Keratinocyte (primary cell): Measurements from ENCODE around the gene SLC34A3. TPM values are rescaled to one million over a fixed set of nuclear protein-coding genes. Genes with fewer than 3 reads are reported as not detected.

Experiments
- DNase-seq: peaks from one replicate; pipeline ENCODE4 v3.0.0-alpha.2; 2011; ENCODE audit warnings: low read depth, missing footprints, low spot score
- FAIRE-seq: peaks from 2 replicates; lab custom pipeline; 2011; peaks lifted over from hg19 to GRCh38; lab: Jason Lieb, UNC
- H2AFZ ChIP-seq: 2 replicates; pipeline ENCODE4 v1.6.0; 2012; ENCODE audit warnings: low read length, control low read depth, inconsistent platforms; ENCODE audit not compliant: control insufficient read depth
- H3K27ac ChIP-seq: 2 replicates; pipeline ENCODE4 v1.5.1; 2011; ENCODE audit warnings: low read length; ENCODE audit not compliant: control insufficient read depth, insufficient read depth
- H3K27me3 ChIP-seq: 3 replicates; pipeline ENCODE4 v1.6.0; 2011; ENCODE audit warnings: low read length; ENCODE audit not compliant: control insufficient read depth, insufficient read depth; ENCODE audit errors: extremely low read depth
- H3K36me3 ChIP-seq, 2 experiments: 2 replicates in 1 of 2; 3 replicates in 1 of 2; pipeline ENCODE4 v1.5.1; 2011; ENCODE audit warnings: low read length in 2 of 2, mild to moderate bottlenecking in 1 of 2; ENCODE audit not compliant: control insufficient read depth in 2 of 2, insufficient read depth in 2 of 2; ENCODE audit errors: extremely low read depth in 1 of 2
- H3K4me1 ChIP-seq: 3 replicates; pipeline ENCODE4 v1.5.1; 2011; ENCODE audit warnings: low read length; ENCODE audit not compliant: control insufficient read depth, insufficient read depth; ENCODE audit errors: extremely low read depth
- H3K4me2 ChIP-seq: 3 replicates; pipeline ENCODE4 v1.6.0; 2011; ENCODE audit warnings: low read depth, low read length; ENCODE audit not compliant: control insufficient read depth, insufficient read depth; ENCODE audit errors: extremely low read depth
- H3K4me3 ChIP-seq, 3 experiments: fragments of 200-600 bp in 1 of 3; sonication (generic) in 1 of 3; 2 replicates in 2 of 3; 3 replicates in 1 of 3; pipeline ENCODE4 v1.5.1; 2011 to 2016; ENCODE audit warnings: low read length in 3 of 3, mild to moderate bottlenecking in 3 of 3, control low read depth in 2 of 3, inconsistent platforms in 1 of 3, low read depth in 1 of 3, mixed read lengths in 1 of 3, mixed run types in 1 of 3, moderate library complexity in 1 of 3; ENCODE audit not compliant: control insufficient read depth in 2 of 3, insufficient read depth in 2 of 3; ENCODE audit errors: extremely low read depth in 1 of 3
- H3K79me2 ChIP-seq: 2 replicates; pipeline ENCODE4 v1.6.0; 2012; ENCODE audit warnings: low read length; ENCODE audit not compliant: control insufficient read depth, insufficient read depth
- H3K9ac ChIP-seq: 3 replicates; pipeline ENCODE4 v1.6.0; 2011; ENCODE audit warnings: low read length; ENCODE audit not compliant: control insufficient read depth, insufficient read depth; ENCODE audit errors: extremely low read depth
- H3K9me1 ChIP-seq: 3 replicates; pipeline ENCODE4 v1.6.0; 2011; ENCODE audit warnings: low read length; ENCODE audit not compliant: control insufficient read depth, insufficient read depth; ENCODE audit errors: extremely low read depth
- H3K9me3 ChIP-seq: 2 replicates; pipeline ENCODE4 v1.5.1; 2012; ENCODE audit warnings: low read depth, low read length; ENCODE audit not compliant: control insufficient read depth
- H4K20me1 ChIP-seq: 3 replicates; pipeline ENCODE4 v1.6.0; 2011; ENCODE audit warnings: low read length; ENCODE audit not compliant: control insufficient read depth, insufficient read depth; ENCODE audit errors: extremely low read depth
- EZH2 ChIP-seq: IDR thresholded peaks from one replicate; pipeline ENCODE4 v1.6.1; 2012; ENCODE audit warnings: inconsistent platforms, mild to moderate bottlenecking, low read length, moderate library complexity
- dilution Hi-C: fragments of 300-500 bp; cut with MboI; formaldehyde crosslinking; loops from one replicate; pipeline ENCODE4 v1.7.0; 2020; ENCODE audit warnings: low sequenced_read_pairs; ENCODE audit not compliant: extremely low pct_ligation_motif_present
- polyA plus RNA-seq, 5 experiments: library from polyadenylated mRNA; depleted of rRNA in 3 of 5; stranded (reverse) in 3 of 5; stranded (forward) in 1 of 5; unstranded in 1 of 5; fragments of >200 nt; gene quantifications; 1 replicate in 1 of 5; 2 replicates in 3 of 5; 3 replicates in 1 of 5; pipeline versions ENCODE4 v1.2.1 to v1.2.3, GENCODE V29; 2011 to 2012; ENCODE audit warnings: missing spikeins in 2 of 5, low read depth in 1 of 5, low replicate concordance in 1 of 5
- TF ChIP-seq, protein P1 (sequence below), 3 experiments: IDR thresholded peaks in 1 of 3; conservative IDR thresholded peaks in 1 of 3; optimal IDR thresholded peaks in 1 of 3; 2 replicates in 2 of 3; 3 replicates in 1 of 3; pipeline versions ENCODE3 to v1.5.1; 2011; ENCODE audit warnings: low read length in 3 of 3, mild to moderate bottlenecking in 3 of 3, moderate library complexity in 2 of 3, control low read depth in 1 of 3, inconsistent platforms in 1 of 3; ENCODE audit not compliant: insufficient read depth in 2 of 3; ENCODE audit errors: extremely low read depth in 1 of 3

The SLC34A3 gene
- polyA plus RNA-seq, 1 donor (not counting 4 experiments of a cell fraction or from before 2014, with no cell fraction given), result not detected

DNA sequence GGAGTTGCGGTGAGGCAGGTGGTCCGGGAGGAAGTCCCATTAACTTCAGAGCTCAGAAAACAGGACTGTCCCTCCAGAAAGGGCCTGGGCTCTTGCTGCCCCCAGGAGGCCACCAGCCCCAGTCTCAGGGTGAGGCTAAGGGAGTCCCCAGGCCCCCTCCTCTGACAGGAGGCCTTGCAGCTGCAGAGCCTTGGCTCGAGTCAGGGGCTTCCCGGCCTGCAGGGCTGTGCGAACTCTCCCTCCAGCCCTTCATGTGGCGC is 17.1 kb downstream of the SLC34A3 start:
- Histone ChIP-seq H3K4me1 (peaks cover 25% of the 10 kb centered on the region), H3K4me2 (no peak overlapping the region), H3K4me3 (no peak overlapping the region), H3K9ac (no peak overlapping the region), H2AFZ (no peak overlapping the region), H3K9me1 (peaks cover 3% of the 10 kb centered on the region), H3K27me3 (no peaks in the 10 kb centered on the region), H3K36me3 (peaks cover 3 to 12% of the 10 kb centered on the region in 2 experiments), H3K9me3 (no peaks in the 10 kb centered on the region), H3K27ac (no peak overlapping the region), H4K20me1 (peaks cover 15% of the 10 kb centered on the region), H3K79me2 (peaks cover 11% of the 10 kb centered on the region)
- TF ChIP-seq, protein P1, sequence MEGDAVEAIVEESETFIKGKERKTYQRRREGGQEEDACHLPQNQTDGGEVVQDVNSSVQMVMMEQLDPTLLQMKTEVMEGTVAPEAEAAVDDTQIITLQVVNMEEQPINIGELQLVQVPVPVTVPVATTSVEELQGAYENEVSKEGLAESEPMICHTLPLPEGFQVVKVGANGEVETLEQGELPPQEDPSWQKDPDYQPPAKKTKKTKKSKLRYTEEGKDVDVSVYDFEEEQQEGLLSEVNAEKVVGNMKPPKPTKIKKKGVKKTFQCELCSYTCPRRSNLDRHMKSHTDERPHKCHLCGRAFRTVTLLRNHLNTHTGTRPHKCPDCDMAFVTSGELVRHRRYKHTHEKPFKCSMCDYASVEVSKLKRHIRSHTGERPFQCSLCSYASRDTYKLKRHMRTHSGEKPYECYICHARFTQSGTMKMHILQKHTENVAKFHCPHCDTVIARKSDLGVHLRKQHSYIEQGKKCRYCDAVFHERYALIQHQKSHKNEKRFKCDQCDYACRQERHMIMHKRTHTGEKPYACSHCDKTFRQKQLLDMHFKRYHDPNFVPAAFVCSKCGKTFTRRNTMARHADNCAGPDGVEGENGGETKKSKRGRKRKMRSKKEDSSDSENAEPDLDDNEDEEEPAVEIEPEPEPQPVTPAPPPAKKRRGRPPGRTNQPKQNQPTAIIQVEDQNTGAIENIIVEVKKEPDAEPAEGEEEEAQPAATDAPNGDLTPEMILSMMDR (optimal IDR thresholded peaks at IDR 0.05 in 1 of 3, IDR thresholded peaks at IDR 0.05 in 1 of 3, conservative IDR thresholded peaks at IDR 0.05 in 1 of 3; ENCODE audit: extremely low read depth in 1 of 3, insufficient read depth in 2 of 3, low read length in 3 of 3), result no peak
- no peak for TF ChIP-seq EZH2
- dilution Hi-C loops, result no loop called here
- FAIRE-seq, result no peak
- DNase-seq, result no peak

DNA sequence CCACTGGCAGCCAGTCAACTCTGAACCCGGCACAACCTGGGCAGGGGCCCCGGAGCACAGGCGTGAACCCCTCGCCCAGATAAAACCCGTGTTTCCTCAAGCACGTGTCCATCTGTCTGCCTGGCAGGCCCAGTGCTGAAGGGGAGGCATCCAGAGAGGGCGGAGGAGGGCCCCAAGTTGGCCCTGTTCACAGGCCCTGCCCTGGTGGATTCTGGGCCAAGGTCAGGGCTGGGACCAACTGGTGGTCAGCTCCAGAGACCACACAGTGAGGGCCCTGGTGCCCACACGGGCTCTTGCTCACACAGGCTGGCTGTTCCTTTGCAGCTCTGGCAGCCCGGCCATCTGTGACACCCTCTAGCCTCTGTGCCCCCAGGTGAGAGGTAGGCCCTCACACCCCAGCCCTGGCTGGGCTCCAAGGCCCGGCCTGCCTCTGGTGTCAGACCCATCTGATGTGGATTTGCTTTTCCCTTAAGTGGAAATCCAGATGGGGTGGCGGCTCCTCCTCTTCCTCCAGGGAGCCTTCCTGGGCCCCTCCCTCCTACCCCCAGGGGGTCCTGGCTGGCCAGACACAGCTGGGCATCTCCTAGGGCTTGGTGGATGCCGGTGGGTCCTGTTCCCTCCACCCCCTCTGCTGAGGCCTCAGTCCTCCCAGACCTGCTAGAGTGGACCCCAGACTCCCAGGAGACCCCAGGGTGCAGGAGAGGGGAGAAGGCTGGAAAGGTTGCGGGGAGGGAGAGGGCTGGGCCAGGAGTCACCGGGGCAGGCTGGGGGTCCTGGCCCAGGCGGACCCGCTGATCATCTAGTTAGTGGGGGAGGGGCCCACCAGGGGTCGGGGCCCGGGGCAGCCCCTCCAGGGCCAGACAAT is 19.9 kb downstream of the SLC34A3 start:
- no peak overlapping the region for H3K27ac ChIP-seq
- H3K4me1 ChIP-seq, result peaks cover 5% of the 10 kb centered on the region
- DNase-seq, result no peak
- FAIRE-seq, result no peak
- no peaks in the 10 kb centered on the region for H3K9me1 ChIP-seq
- dilution Hi-C loops, result no loop called here
- no peaks in the 10 kb centered on the region for H3K27me3 ChIP-seq
- H3K4me2 ChIP-seq, result no peak overlapping the region
- H3K9ac ChIP-seq, result no peak overlapping the region
- peaks cover 3% of the 10 kb centered on the region for H3K79me2 ChIP-seq
- H4K20me1 ChIP-seq, result no peaks in the 10 kb centered on the region
- H3K36me3 ChIP-seq, result no peaks in the 10 kb centered on the region
- H3K9me3 ChIP-seq, result no peaks in the 10 kb centered on the region
- no peak overlapping the region for H2AFZ ChIP-seq
- TF ChIP-seq, protein P1 (optimal IDR thresholded peaks at IDR 0.05 in 1 of 3, IDR thresholded peaks at IDR 0.05 in 1 of 3, conservative IDR thresholded peaks at IDR 0.05 in 1 of 3; ENCODE audit: extremely low read depth in 1 of 3, insufficient read depth in 2 of 3, low read length in 3 of 3), result no peak
- no peak for TF ChIP-seq EZH2
- no peak overlapping the region for H3K4me3 ChIP-seq
